Measurements from ENCODE around the gene TPPP2. TPM values are rescaled to one million over a fixed set of nuclear protein-coding genes. Genes with fewer than 3 reads are reported as not detected.
"Not testable (repeated sequence)": the region's sequence is repeated elsewhere in the genome, so short reads cannot be mapped to it uniquely, and the experiment has no call there.

Gene TPPP2
- total RNA-seq, 1 donor, result not detected

GRCh38 chr14:21036751-21037150, 6.7 kb downstream of the TPPP2 start:
- DNase-seq (ENCODE audit: low read depth in 2 of 3, low spot score in 2 of 3), result no peak

DNA sequence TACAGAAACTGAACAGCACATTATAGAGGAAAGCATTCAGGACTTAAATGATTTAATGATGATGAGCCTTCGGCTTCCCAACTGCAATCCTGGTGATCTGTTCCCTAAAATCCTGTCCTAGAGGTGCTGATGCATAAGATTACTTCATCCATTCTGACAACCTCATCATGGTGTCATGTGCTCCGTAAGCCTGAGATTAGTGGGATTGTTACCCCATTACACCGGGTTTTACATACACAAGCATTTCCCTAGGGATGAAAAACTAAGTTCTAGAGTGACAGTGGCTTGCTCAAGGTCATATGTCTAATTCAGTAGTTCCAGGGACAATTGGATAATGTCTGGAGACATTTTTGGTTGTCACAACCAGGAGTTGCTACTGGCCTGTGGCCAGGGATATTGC, 7.1 kb downstream of the TPPP2 start:
- DNase-seq (ENCODE audit: low read depth in 2 of 3, low spot score in 2 of 3), result no peak

- DNase-seq (ENCODE audit: low read depth in 2 of 3, low spot score in 2 of 3), result no peak
These were observed 8.7 kb downstream of the TPPP2 start for GRCh38 chr14:21038441-21039422.

- peak in 2 of 3 donors; percentile 57 to 75 for DNase-seq (ENCODE audit: low read depth in 2 of 3, low spot score in 2 of 3)
These were observed 9.8 kb downstream of the TPPP2 start for GRCh38 chr14:21039585-21040369.

- DNase-seq (ENCODE audit: low read depth in 2 of 3, low spot score in 2 of 3), result no peak
These were observed 10.4 kb downstream of the TPPP2 start for GRCh38 chr14:21040370-21040925.

GRCh38 chr14:21040941-21041340, 10.9 kb downstream of the TPPP2 start:
- not testable (repeated sequence) for DNase-seq (ENCODE audit: low read depth in 2 of 3, low spot score in 2 of 3)

GRCh38 chr14:21041676-21042433, 11.8 kb downstream of the TPPP2 start, which contains the start of gene RNASE7:
TSS of gene RNASE7 (plus strand) at chr14:21042362. CDS start at chr14:21042993, 631 bp downstream.
- peak in 1 of 3 donors; percentile 29 for DNase-seq (ENCODE audit: low read depth in 2 of 3, low spot score in 2 of 3)

DNA sequence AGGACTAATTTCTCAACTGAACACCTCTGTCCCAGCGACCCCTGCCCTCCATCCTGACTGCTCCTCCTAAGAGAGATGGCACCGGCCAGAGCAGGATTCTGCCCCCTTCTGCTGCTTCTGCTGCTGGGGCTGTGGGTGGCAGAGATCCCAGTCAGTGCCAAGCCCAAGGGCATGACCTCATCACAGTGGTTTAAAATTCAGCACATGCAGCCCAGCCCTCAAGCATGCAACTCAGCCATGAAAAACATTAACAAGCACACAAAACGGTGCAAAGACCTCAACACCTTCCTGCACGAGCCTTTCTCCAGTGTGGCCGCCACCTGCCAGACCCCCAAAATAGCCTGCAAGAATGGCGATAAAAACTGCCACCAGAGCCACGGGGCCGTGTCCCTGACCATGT, 12.9 kb downstream of the TPPP2 start:
- DNase-seq (ENCODE audit: low read depth in 2 of 3, low spot score in 2 of 3), result no peak

GRCh38 chr14:21043387-21043973, 13.5 kb downstream of the TPPP2 start:
- no peak for DNase-seq (ENCODE audit: low read depth in 2 of 3, low spot score in 2 of 3)

GRCh38 chr14:21043974-21044618, 14.1 kb downstream of the TPPP2 start:
- peak in 2 of 3 donors; percentile 64 to 91 for DNase-seq (ENCODE audit: low read depth in 2 of 3, low spot score in 2 of 3)

DNA sequence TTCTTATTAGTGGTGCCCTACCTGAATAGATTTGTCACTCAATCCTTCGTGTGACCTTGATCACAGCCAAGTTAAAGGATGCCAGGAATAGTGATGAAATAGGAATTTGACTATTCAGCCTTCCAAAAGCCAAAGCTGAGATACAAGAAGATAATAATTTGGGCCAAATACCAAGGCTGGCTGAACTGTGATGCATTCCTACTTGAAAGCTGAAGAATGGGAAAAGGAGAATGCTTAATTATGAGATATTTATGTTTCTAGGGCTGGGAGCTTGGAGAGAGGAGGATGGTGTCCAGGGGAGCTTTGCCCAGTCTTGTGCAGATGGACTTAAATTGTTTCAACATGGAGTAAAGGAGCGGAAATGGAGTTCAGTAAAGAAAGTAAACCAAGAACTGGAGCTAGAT, 17.4 kb downstream of the TPPP2 start:
- DNase-seq (ENCODE audit: low read depth in 2 of 3, low spot score in 2 of 3), result no peak

- no peak for DNase-seq (ENCODE audit: low read depth in 2 of 3, low spot score in 2 of 3)
These were observed 18.6 kb downstream of the TPPP2 start for GRCh38 chr14:21048638-21049037.

DNA sequence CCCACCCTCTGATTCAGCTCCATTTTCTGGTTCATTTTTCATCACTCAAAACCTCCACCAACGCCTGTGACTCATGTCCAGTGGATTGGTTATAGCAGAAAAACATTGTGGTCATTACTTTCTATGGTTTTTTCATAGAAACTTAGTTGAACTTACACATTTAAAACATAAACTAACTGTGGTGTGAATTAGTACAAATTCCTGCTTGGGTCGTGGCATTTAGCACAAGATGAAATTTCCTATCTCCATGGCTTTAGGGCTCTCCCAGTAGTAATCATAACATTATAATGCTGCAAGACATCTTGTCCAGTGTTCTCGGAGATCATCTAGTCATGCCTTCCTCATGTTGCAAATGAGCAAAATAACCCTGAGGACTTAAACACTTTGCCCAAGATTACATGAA, 19.3 kb downstream of the TPPP2 start:
- DNase-seq (ENCODE audit: low read depth in 2 of 3, low spot score in 2 of 3), result no peak

GRCh38 chr14:21050597-21050996, 20.6 kb downstream of the TPPP2 start:
- no peak for DNase-seq (ENCODE audit: low read depth in 2 of 3, low spot score in 2 of 3)

GRCh38 chr14:21053184-21054122, 23.4 kb downstream of the TPPP2 start:
- no peak for DNase-seq (ENCODE audit: low read depth in 2 of 3, low spot score in 2 of 3)

- DNase-seq (ENCODE audit: low read depth in 2 of 3, low spot score in 2 of 3), result no peak
These were observed 24.2 kb downstream of the TPPP2 start for GRCh38 chr14:21054123-21054767.

DNA sequence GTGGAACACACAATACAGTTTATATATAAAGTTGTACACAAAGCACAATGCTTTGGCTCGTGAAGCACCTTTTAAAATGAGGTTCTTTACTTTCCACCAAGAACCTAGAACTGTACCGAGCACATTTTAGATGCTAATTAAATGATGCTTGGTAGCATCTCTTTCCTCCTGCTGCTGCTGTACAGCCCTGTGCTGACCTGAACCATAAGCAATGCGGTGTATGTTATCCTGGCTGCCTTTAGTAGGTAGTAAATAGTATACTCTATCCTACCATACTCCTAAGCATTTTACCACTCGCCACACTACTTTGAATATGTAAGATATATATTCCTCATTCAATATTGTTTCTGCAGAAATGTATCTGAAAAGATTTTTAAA, 24.7 kb downstream of the TPPP2 start:
- no peak for DNase-seq (ENCODE audit: low read depth in 2 of 3, low spot score in 2 of 3)
